ENCODE data around the gene TRABD2B. TPM values are rescaled to one million over a fixed set of nuclear protein-coding genes. Genes with fewer than 3 reads are reported as not detected.

TRABD2B gene
- total RNA-seq, 1 experiment from 2014 or later, result 0.96 TPM

GRCh38 chr1:47816325-47817071 lies 180.7 kb downstream of the TRABD2B start:
- CTCF ChIA-PET, result no interaction called here
- intact Hi-C loops (cut with micrococcal nuclease), result no loop called here
- BruUV-seq (replicated peaks), result no TSS peak
- no peak for TF ChIP-seq CTCF (IDR thresholded peaks at IDR 0.05; ENCODE audit: unreplicated experiment)
- no peak overlapping the region for H3K4me3 Mint-ChIP-seq (ENCODE audit: unreplicated experiment)
- no peak overlapping the region for H3K27ac Mint-ChIP-seq (ENCODE audit: low read depth, unreplicated experiment)
- no peaks in the 10 kb centered on the region for H3K27me3 Mint-ChIP-seq (ENCODE audit: insufficient read depth, unreplicated experiment)
- H3K4me1 Mint-ChIP-seq (ENCODE audit: insufficient read depth, unreplicated experiment), result no peaks in the 10 kb centered on the region
- POLR2A ChIA-PET, result no interaction called here
- H3K9me3 Mint-ChIP-seq (ENCODE audit: unreplicated experiment), result no peaks in the 10 kb centered on the region
- no peaks in the 10 kb centered on the region for H3K36me3 Mint-ChIP-seq (ENCODE audit: insufficient read depth, unreplicated experiment)
- DNase-seq (ENCODE audit: unreplicated experiment), result no peak

- no peak for TF ChIP-seq CTCF (IDR thresholded peaks at IDR 0.05; ENCODE audit: unreplicated experiment)
- no TSS peak for BruUV-seq (replicated peaks)
- CTCF ChIA-PET, result interaction anchor here (0.6 kb wide), 2 partner anchors 14 to 836 kb away, joined by 3 to 4 read pairs; no protein-coding TSS in a partner anchor
- Mint-ChIP-seq H3K27ac (ENCODE audit: low read depth, unreplicated experiment) (no peak overlapping the region), H3K4me1 (ENCODE audit: insufficient read depth, unreplicated experiment) (peaks cover 9% of the 10 kb centered on the region), H3K27me3 (ENCODE audit: insufficient read depth, unreplicated experiment) (no peaks in the 10 kb centered on the region), H3K36me3 (ENCODE audit: insufficient read depth, unreplicated experiment) (no peaks in the 10 kb centered on the region), H3K9me3 (ENCODE audit: unreplicated experiment) (no peaks in the 10 kb centered on the region), H3K4me3 (ENCODE audit: unreplicated experiment) (no peak overlapping the region)
- intact Hi-C loops (cut with micrococcal nuclease), result no loop called here
- POLR2A ChIA-PET, result interaction anchor here (0.6 kb wide), 1 partner anchor 1896 kb away, joined by 3 read pairs; no protein-coding TSS in a partner anchor
- no peak for DNase-seq (ENCODE audit: unreplicated experiment)
Measured at GRCh38 chr1:47814612-47815395, 182.4 kb downstream of the TRABD2B start.

- CTCF ChIA-PET, result interaction anchor here (0.6 kb wide), 1 partner anchor 15 kb away, joined by 4 read pairs; no protein-coding TSS in a partner anchor
- no peaks in the 10 kb centered on the region for H3K27me3 Mint-ChIP-seq (ENCODE audit: insufficient read depth, unreplicated experiment)
- peaks cover 15% of the 10 kb centered on the region for H3K4me1 Mint-ChIP-seq (ENCODE audit: insufficient read depth, unreplicated experiment)
- no TSS peak for BruUV-seq (replicated peaks)
- intact Hi-C loops (cut with micrococcal nuclease), result no loop called here
- POLR2A ChIA-PET, result no interaction called here
- H3K4me3 Mint-ChIP-seq (ENCODE audit: unreplicated experiment), result no peak overlapping the region
- TF ChIP-seq CTCF (IDR thresholded peaks at IDR 0.05; ENCODE audit: unreplicated experiment), result no peak
- DNase-seq (ENCODE audit: unreplicated experiment), result no peak
- no peak overlapping the region for H3K27ac Mint-ChIP-seq (ENCODE audit: low read depth, unreplicated experiment)
- no peaks in the 10 kb centered on the region for H3K9me3 Mint-ChIP-seq (ENCODE audit: unreplicated experiment)
- H3K36me3 Mint-ChIP-seq (ENCODE audit: insufficient read depth, unreplicated experiment), result no peaks in the 10 kb centered on the region
Measured at GRCh38 chr1:47813970-47814369, 183.2 kb downstream of the TRABD2B start.

GRCh38 chr1:47812904-47813514 lies 184.2 kb downstream of the TRABD2B start:
- ChIA-PET POLR2A (interaction anchor here (0.5 kb wide), 1 partner anchor 691 kb away, joined by 3 read pairs; no protein-coding TSS in a partner anchor), CTCF (interaction anchor here (0.9 kb wide), 1 partner anchor 71 kb away, joined by 4 read pairs; no protein-coding TSS in a partner anchor)
- intact Hi-C loops (cut with micrococcal nuclease), result no loop called here
- H3K4me3 Mint-ChIP-seq (ENCODE audit: unreplicated experiment), result no peak overlapping the region
- H3K27me3 Mint-ChIP-seq (ENCODE audit: insufficient read depth, unreplicated experiment), result no peaks in the 10 kb centered on the region
- no peaks in the 10 kb centered on the region for H3K36me3 Mint-ChIP-seq (ENCODE audit: insufficient read depth, unreplicated experiment)
- H3K27ac Mint-ChIP-seq (ENCODE audit: low read depth, unreplicated experiment), result no peak overlapping the region
- no peak for TF ChIP-seq CTCF (IDR thresholded peaks at IDR 0.05; ENCODE audit: unreplicated experiment)
- peaks cover 18% of the 10 kb centered on the region for H3K4me1 Mint-ChIP-seq (ENCODE audit: insufficient read depth, unreplicated experiment)
- BruUV-seq (replicated peaks), result no TSS peak
- no peak for DNase-seq (ENCODE audit: unreplicated experiment)
- no peaks in the 10 kb centered on the region for H3K9me3 Mint-ChIP-seq (ENCODE audit: unreplicated experiment)
